ENCODE data around the gene ZNF26. TPM values are rescaled to one million over a fixed set of nuclear protein-coding genes. Genes with fewer than 3 reads are reported as not detected.
A peak's percentile ranks its signal among the peaks of the same experiment; 100 is the strongest.

The ZNF26 gene
- total RNA-seq, 2 donors from 2014 or later = 14.2 to 17.0 TPM

DNA sequence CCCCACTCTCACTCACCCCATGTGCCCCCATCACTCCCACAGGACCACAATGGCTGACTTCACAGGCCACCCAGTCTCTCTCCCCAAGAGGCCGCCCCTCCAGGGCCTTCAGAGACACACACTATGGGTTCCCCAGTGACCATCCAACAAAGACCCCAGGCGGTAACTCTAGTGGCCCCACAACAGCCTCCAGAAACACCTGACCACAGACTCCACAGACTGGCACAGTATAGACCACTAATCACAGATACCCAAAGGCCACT lies 33.1 kb upstream of the ZNF26 start:
- TF ChIP-seq POLR2A (IDR thresholded peaks at IDR 0.05) = no peak
- no peak for TF ChIP-seq POLR2AphosphoS5 (IDR thresholded peaks at IDR 0.05)
- TF ChIP-seq, protein P1, sequence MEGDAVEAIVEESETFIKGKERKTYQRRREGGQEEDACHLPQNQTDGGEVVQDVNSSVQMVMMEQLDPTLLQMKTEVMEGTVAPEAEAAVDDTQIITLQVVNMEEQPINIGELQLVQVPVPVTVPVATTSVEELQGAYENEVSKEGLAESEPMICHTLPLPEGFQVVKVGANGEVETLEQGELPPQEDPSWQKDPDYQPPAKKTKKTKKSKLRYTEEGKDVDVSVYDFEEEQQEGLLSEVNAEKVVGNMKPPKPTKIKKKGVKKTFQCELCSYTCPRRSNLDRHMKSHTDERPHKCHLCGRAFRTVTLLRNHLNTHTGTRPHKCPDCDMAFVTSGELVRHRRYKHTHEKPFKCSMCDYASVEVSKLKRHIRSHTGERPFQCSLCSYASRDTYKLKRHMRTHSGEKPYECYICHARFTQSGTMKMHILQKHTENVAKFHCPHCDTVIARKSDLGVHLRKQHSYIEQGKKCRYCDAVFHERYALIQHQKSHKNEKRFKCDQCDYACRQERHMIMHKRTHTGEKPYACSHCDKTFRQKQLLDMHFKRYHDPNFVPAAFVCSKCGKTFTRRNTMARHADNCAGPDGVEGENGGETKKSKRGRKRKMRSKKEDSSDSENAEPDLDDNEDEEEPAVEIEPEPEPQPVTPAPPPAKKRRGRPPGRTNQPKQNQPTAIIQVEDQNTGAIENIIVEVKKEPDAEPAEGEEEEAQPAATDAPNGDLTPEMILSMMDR (IDR thresholded peaks at IDR 0.05) = no peak
- H3K27me3 ChIP-seq (replicated peaks; ENCODE audit: insufficient read depth) = no peaks in the 10 kb centered on the region
- no peak overlapping the region for H3K27ac ChIP-seq
- intact Hi-C loops (cut with DNase I) = no loop called here
- H3K4me3 ChIP-seq = no peak overlapping the region
- no peaks in the 10 kb centered on the region for H3K4me1 ChIP-seq (replicated peaks)
- H3K9me3 ChIP-seq = no peaks in the 10 kb centered on the region
- no peaks in the 10 kb centered on the region for H3K36me3 ChIP-seq
- no peak for DNase-seq (ENCODE audit: low spot score)
- WGBS = 100% methylated on average over 2 of the region's 2 CpGs

- no peaks in the 10 kb centered on the region for H3K9me3 ChIP-seq
These were observed 32.4 kb upstream of the ZNF26 start for GRCh38 chr12:132953771-132954170.

GRCh38 chr12:132954471-132955048 lies 31.6 kb upstream of the ZNF26 start:
- H3K27ac ChIP-seq = peak overlapping the region; percentile 90 to 92
- no peaks in the 10 kb centered on the region for H3K4me1 ChIP-seq (replicated peaks)
- H3K27me3 ChIP-seq (replicated peaks; ENCODE audit: insufficient read depth) = no peaks in the 10 kb centered on the region
- no peak for TF ChIP-seq POLR2A (IDR thresholded peaks at IDR 0.05)
- TF ChIP-seq POLR2AphosphoS5 (IDR thresholded peaks at IDR 0.05) = no peak
- TF ChIP-seq, protein P1 (IDR thresholded peaks at IDR 0.05) = no peak
- H3K36me3 ChIP-seq = no peaks in the 10 kb centered on the region
- H3K9me3 ChIP-seq = no peaks in the 10 kb centered on the region
- H3K4me3 ChIP-seq = peak overlapping the region; percentile 64 to 94
- DNase-seq (ENCODE audit: low spot score) = no peak
- intact Hi-C loops (cut with DNase I) = no loop called here
- WGBS = 93% methylated on average over 14 of the region's 14 CpGs

More at GRCh38 chr12:132953771-132954170, 32.4 kb upstream of the ZNF26 start:
- Histone ChIP-seq H3K4me1 (replicated peaks) (no peaks in the 10 kb centered on the region), H3K36me3 (no peaks in the 10 kb centered on the region), H3K27me3 (replicated peaks; ENCODE audit: insufficient read depth) (no peaks in the 10 kb centered on the region), H3K27ac (no peak overlapping the region), H3K4me3 (no peak overlapping the region)
- DNase-seq (ENCODE audit: low spot score) = no peak
- TF ChIP-seq POLR2A (IDR thresholded peaks at IDR 0.05) (no peak), POLR2AphosphoS5 (IDR thresholded peaks at IDR 0.05) (no peak)
- TF ChIP-seq, protein P1 (IDR thresholded peaks at IDR 0.05) = no peak
- intact Hi-C loops (cut with DNase I) = no loop called here
- 89% methylated on average over 7 of the region's 7 CpGs for WGBS

DNA sequence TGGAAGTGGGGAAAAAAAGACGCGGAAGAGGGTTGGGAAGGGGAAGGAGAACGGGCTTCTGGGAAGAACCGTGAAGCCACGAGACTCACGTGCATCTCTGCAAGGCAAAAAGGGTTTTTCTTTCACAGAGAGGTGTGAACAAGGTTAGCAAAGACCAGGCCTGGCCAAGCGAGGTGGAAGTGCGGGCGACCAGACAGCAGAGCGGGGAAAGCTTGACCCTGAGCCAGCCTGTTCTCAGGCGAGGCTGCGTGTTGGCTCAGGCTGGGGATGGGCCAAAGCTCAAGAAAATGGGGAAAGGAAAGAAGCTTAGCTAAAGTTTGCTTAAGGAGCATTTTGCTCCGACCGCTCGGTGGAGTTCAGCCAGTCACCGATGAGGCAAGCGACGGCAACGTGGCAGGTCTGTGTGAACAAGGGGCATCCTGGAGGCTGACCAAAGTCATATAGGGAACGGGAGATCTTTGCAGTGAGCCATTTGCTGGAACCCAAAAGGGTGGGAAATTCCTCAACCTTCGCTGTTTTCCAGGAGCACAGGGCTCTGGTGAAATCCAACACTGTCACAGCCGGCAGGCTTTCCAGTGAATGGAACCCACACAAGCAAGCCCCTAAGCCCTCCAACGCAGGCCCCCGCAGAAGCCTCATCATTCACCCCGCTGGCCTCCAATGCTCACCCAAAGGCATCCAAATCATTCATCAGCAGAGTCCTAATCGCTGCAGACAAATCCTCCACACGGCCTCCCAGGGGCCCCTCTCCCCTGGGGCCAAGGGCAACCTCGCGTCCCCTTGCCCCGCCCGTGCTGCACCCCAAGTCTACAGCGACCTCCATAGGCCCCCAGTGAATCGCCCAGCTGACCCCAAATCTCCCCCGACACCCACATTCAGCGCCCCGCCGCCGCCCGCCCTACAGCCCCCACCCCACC lies 30.8 kb upstream of the ZNF26 start:
- H3K9me3 ChIP-seq = no peaks in the 10 kb centered on the region
- no peak for TF ChIP-seq POLR2A (IDR thresholded peaks at IDR 0.05)
- no peak for TF ChIP-seq POLR2AphosphoS5 (IDR thresholded peaks at IDR 0.05)
- TF ChIP-seq, protein P1 (IDR thresholded peaks at IDR 0.05) = no peak
- H3K27ac ChIP-seq = peak overlapping the region; percentile 90 to 92
- 7% methylated on average over 39 of the region's 39 CpGs for WGBS
- H3K4me1 ChIP-seq (replicated peaks) = no peaks in the 10 kb centered on the region
- peak overlapping the region; percentile 64 to 94 for H3K4me3 ChIP-seq
- no peaks in the 10 kb centered on the region for H3K36me3 ChIP-seq
- intact Hi-C loops (cut with DNase I) = no loop called here
- no peaks in the 10 kb centered on the region for H3K27me3 ChIP-seq (replicated peaks; ENCODE audit: insufficient read depth)
- DNase-seq (ENCODE audit: low spot score) = no peak
